Mesenchymal stem cell (in vitro differentiated cells and primary cell): Measurements from ENCODE around the gene ATG7.

ENCODE experiments used
- DNase-seq: peaks from one replicate; pipeline ENCODE4 v3.0.0-alpha.2; 2013
- H2AFZ ChIP-seq: one replicate; pipeline ENCODE4 v1.6.1; 2013; ENCODE audit warnings: low read depth, mild to moderate bottlenecking, control low read depth, inconsistent platforms, low read length, moderate library complexity
- H2AK5ac ChIP-seq: 2 replicates; pipeline ENCODE4 v1.6.1; 2013; ENCODE audit warnings: low read length, moderate library complexity, mild to moderate bottlenecking, inconsistent platforms; ENCODE audit not compliant: severe bottlenecking
- H2BK120ac ChIP-seq: one replicate; pipeline ENCODE4 v1.6.1; 2013; ENCODE audit warnings: low read depth, mild to moderate bottlenecking, inconsistent platforms, low read length, moderate library complexity
- H2BK12ac ChIP-seq, 2 experiments: one replicate each; pipeline ENCODE4 v1.6.1; 2013; ENCODE audit warnings: inconsistent platforms in 2 of 2, low read length in 2 of 2, mild to moderate bottlenecking in 2 of 2, moderate library complexity in 2 of 2, control low read depth in 1 of 2
- H2BK15ac ChIP-seq: one replicate; pipeline ENCODE4 v1.6.1; 2013; ENCODE audit warnings: mild to moderate bottlenecking, low read depth, inconsistent platforms; ENCODE audit not compliant: poor library complexity, severe bottlenecking
- H2BK5ac ChIP-seq: 2 replicates; pipeline ENCODE4 v1.6.1; 2013; ENCODE audit warnings: low read depth, mild to moderate bottlenecking, low read length, control low read depth, inconsistent platforms; ENCODE audit not compliant: poor library complexity, severe bottlenecking
- H3K14ac ChIP-seq, 2 experiments: one replicate each; pipeline ENCODE4 v1.6.1; 2013; ENCODE audit warnings: inconsistent platforms in 2 of 2, low read length in 2 of 2, control low read depth in 1 of 2, mild to moderate bottlenecking in 1 of 2, moderate library complexity in 1 of 2
- H3K18ac ChIP-seq, 2 experiments: one replicate each; pipeline ENCODE4 v1.6.1; 2013; ENCODE audit warnings: inconsistent platforms in 2 of 2, low read length in 2 of 2, control low read depth in 1 of 2, low read depth in 1 of 2, mild to moderate bottlenecking in 1 of 2
- H3K23ac ChIP-seq, 2 experiments: one replicate each; pipeline ENCODE4 v1.6.1; 2013; ENCODE audit warnings: inconsistent platforms in 2 of 2, low read length in 2 of 2, mild to moderate bottlenecking in 2 of 2, moderate library complexity in 2 of 2, control low read depth in 1 of 2
- H3K27ac ChIP-seq: 2 replicates; pipeline ENCODE4 v1.5.1; 2013; ENCODE audit warnings: mild to moderate bottlenecking, moderate library complexity, low read length, control low read depth, inconsistent platforms; ENCODE audit not compliant: poor library complexity, severe bottlenecking
- H3K27me3 ChIP-seq, 2 experiments: 2 replicates each; pipeline versions ENCODE4 v1.6.1 to v1.7.0; 2013; ENCODE audit warnings: low read length in 2 of 2, mild to moderate bottlenecking in 2 of 2, moderate library complexity in 2 of 2, control low read depth in 1 of 2, inconsistent platforms in 1 of 2; ENCODE audit not compliant: control insufficient read depth in 1 of 2, insufficient read depth in 1 of 2
- H3K36me3 ChIP-seq, 2 experiments: 2 replicates each; pipeline versions ENCODE4 v1.6.1 to v1.7.0; 2013; ENCODE audit warnings: low read length in 2 of 2, control low read depth in 1 of 2, inconsistent platforms in 1 of 2, low read depth in 1 of 2, mild to moderate bottlenecking in 1 of 2; ENCODE audit not compliant: insufficient read depth in 2 of 2, control insufficient read depth in 1 of 2
- H3K4ac ChIP-seq, 2 experiments: one replicate each; pipeline ENCODE4 v1.6.1; 2013; ENCODE audit warnings: inconsistent platforms in 2 of 2, low read length in 2 of 2, mild to moderate bottlenecking in 2 of 2, moderate library complexity in 2 of 2, control low read depth in 1 of 2, low read depth in 1 of 2
- H3K4me1 ChIP-seq: 2 replicates; pipeline ENCODE4 v1.6.1; 2013; ENCODE audit warnings: low read depth, low read length, control low read depth; ENCODE audit not compliant: control insufficient read depth, insufficient read depth
- H3K4me2 ChIP-seq: 2 replicates; pipeline ENCODE4 v1.6.1; 2013; ENCODE audit warnings: low read length, mild to moderate bottlenecking, inconsistent platforms; ENCODE audit not compliant: poor library complexity, severe bottlenecking
- H3K4me3 ChIP-seq, 2 experiments: 2 replicates each; pipeline versions ENCODE4 v1.5.1 to v1.7.0; 2013; ENCODE audit warnings: low read length in 2 of 2, mild to moderate bottlenecking in 2 of 2, control low read depth in 1 of 2, low read depth in 1 of 2; ENCODE audit not compliant: insufficient read depth in 1 of 2
- H3K79me1 ChIP-seq: replicated peaks from 2 replicates; pipeline ENCODE4 v1.6.1; 2013; ENCODE audit warnings: mild to moderate bottlenecking, control low read depth, low read length, inconsistent platforms; ENCODE audit not compliant: poor library complexity, severe bottlenecking
- H3K9ac ChIP-seq: 2 replicates; pipeline ENCODE4 v1.7.0; 2013; ENCODE audit warnings: mild to moderate bottlenecking, low read length, moderate library complexity
- H3K9me3 ChIP-seq: 2 replicates; pipeline ENCODE4 v1.7.0; 2013; ENCODE audit warnings: mild to moderate bottlenecking, low read length; ENCODE audit not compliant: control insufficient read depth
- H4K8ac ChIP-seq: one replicate; pipeline ENCODE4 v1.6.1; 2013; ENCODE audit warnings: inconsistent platforms, mild to moderate bottlenecking, low read length, moderate library complexity
- H4K91ac ChIP-seq: one replicate; pipeline ENCODE4 v1.6.1; 2013; ENCODE audit warnings: mild to moderate bottlenecking, low read length, inconsistent platforms
- WGBS: methylation state at CpG from one replicate; pipeline ENCODE4 v1.1.7; 2013; ENCODE audit warnings: mixed read lengths; 5-methylcytosine and 5-hydroxymethylcytosine counted together

Gene ATG7

GRCh38 chr3:11423868-11424267, 151.7 kb downstream of the ATG7 start:
- H3K14ac ChIP-seq: no peak overlapping the region
- H2BK12ac ChIP-seq: peak overlapping the region in 1 of 2 experiments; percentile 52
- H3K4me3 ChIP-seq: no peak overlapping the region
- peak overlapping the region in 1 of 2 experiments; percentile 41 for H3K4ac ChIP-seq
- no peak overlapping the region for H2BK15ac ChIP-seq
- H3K9ac ChIP-seq: no peak overlapping the region
- H2AK5ac ChIP-seq: no peak overlapping the region
- no peak for DNase-seq
- no peak overlapping the region for H3K27ac ChIP-seq
- H3K4me2 ChIP-seq: no peak overlapping the region
- WGBS: 86% methylated on average over 6 of the region's 6 CpGs
- H3K4me1 ChIP-seq: peaks cover 2% of the 10 kb centered on the region
- H3K36me3 ChIP-seq: peaks cover 0 to 15% of the 10 kb centered on the region in 2 experiments
- H3K23ac ChIP-seq: no peak overlapping the region
- H2AFZ ChIP-seq: no peak overlapping the region
- H3K18ac ChIP-seq: peak overlapping the region in 1 of 2 experiments; percentile 24
- no peak overlapping the region for H2BK120ac ChIP-seq
- no peak overlapping the region for H4K8ac ChIP-seq
- H4K91ac ChIP-seq: no peak overlapping the region
- H3K9me3 ChIP-seq: no peaks in the 10 kb centered on the region
- peaks cover 16% of the 10 kb centered on the region for H3K79me1 ChIP-seq
- H2BK5ac ChIP-seq: no peak overlapping the region
- no peaks in the 10 kb centered on the region for H3K27me3 ChIP-seq

- H3K36me3 ChIP-seq: peaks cover 0 to 15% of the 10 kb centered on the region in 2 experiments
- H3K18ac ChIP-seq: no peak overlapping the region
- H3K4me1 ChIP-seq: peaks cover 2% of the 10 kb centered on the region
- H2AFZ ChIP-seq: no peak overlapping the region
- no peak overlapping the region for H2BK12ac ChIP-seq
- no peak overlapping the region for H3K27ac ChIP-seq
- no peaks in the 10 kb centered on the region for H3K9me3 ChIP-seq
- no peak overlapping the region for H2BK120ac ChIP-seq
- 100% methylated on average over 1 of the region's 2 CpGs for WGBS
- H4K8ac ChIP-seq: no peak overlapping the region
- DNase-seq: no peak
- no peak overlapping the region for H3K9ac ChIP-seq
- H3K23ac ChIP-seq: no peak overlapping the region
- H3K14ac ChIP-seq: no peak overlapping the region
- H2BK5ac ChIP-seq: no peak overlapping the region
- no peak overlapping the region for H3K4ac ChIP-seq
- H3K4me3 ChIP-seq: no peak overlapping the region
- H3K27me3 ChIP-seq: no peaks in the 10 kb centered on the region
- H3K4me2 ChIP-seq: no peak overlapping the region
- H2BK15ac ChIP-seq: no peak overlapping the region
- H4K91ac ChIP-seq: no peak overlapping the region
- H2AK5ac ChIP-seq: no peak overlapping the region
- peaks cover 16% of the 10 kb centered on the region for H3K79me1 ChIP-seq
Observed at GRCh38 chr3:11424277-11424676, 152.1 kb downstream of the ATG7 start.

GRCh38 chr3:11430207-11430606, 158.0 kb downstream of the ATG7 start:
- H4K8ac ChIP-seq: no peak overlapping the region
- no CpG with 5 or more reads among the region's 6 CpGs for WGBS

GRCh38 chr3:11430624-11431023, 158.4 kb downstream of the ATG7 start:
- H3K9ac ChIP-seq: peak overlapping the region; percentile 21
- H2BK12ac ChIP-seq: no peak overlapping the region
- no peak overlapping the region for H3K4me2 ChIP-seq
- H2AK5ac ChIP-seq: no peak overlapping the region
- H3K14ac ChIP-seq: no peak overlapping the region
- H4K91ac ChIP-seq: no peak overlapping the region
- no peak overlapping the region for H3K4me3 ChIP-seq
- H2BK15ac ChIP-seq: no peak overlapping the region
- H3K23ac ChIP-seq: no peak overlapping the region
- peaks cover 8% of the 10 kb centered on the region for H3K79me1 ChIP-seq
- WGBS: 98% methylated on average over 2 of the region's 2 CpGs
- no peaks in the 10 kb centered on the region for H3K9me3 ChIP-seq
- no peak overlapping the region for H2BK120ac ChIP-seq
- H3K27me3 ChIP-seq: no peaks in the 10 kb centered on the region
- H2BK5ac ChIP-seq: no peak overlapping the region
- H3K4me1 ChIP-seq: peaks cover 3% of the 10 kb centered on the region
- H3K27ac ChIP-seq: no peak overlapping the region
- no peak overlapping the region for H3K18ac ChIP-seq
- DNase-seq: no peak
- no peak overlapping the region for H2AFZ ChIP-seq
- H4K8ac ChIP-seq: no peak overlapping the region
- H3K4ac ChIP-seq: no peak overlapping the region
- peaks cover 0 to 15% of the 10 kb centered on the region in 2 experiments for H3K36me3 ChIP-seq

More at GRCh38 chr3:11430207-11430606, 158.0 kb downstream of the ATG7 start:
- H3K79me1 ChIP-seq: peaks cover 8% of the 10 kb centered on the region
- H3K4me2 ChIP-seq: no peak overlapping the region
- H3K9me3 ChIP-seq: no peaks in the 10 kb centered on the region
- no peak overlapping the region for H2BK12ac ChIP-seq
- no peak overlapping the region for H3K4ac ChIP-seq
- H2AK5ac ChIP-seq: no peak overlapping the region
- no peak for DNase-seq
- no peak overlapping the region for H2AFZ ChIP-seq
- no peak overlapping the region for H4K91ac ChIP-seq
- no peaks in the 10 kb centered on the region for H3K27me3 ChIP-seq
- H3K4me3 ChIP-seq: no peak overlapping the region
- H3K9ac ChIP-seq: no peak overlapping the region
- H3K23ac ChIP-seq: no peak overlapping the region
- H3K18ac ChIP-seq: no peak overlapping the region
- H3K36me3 ChIP-seq: peaks cover 0 to 15% of the 10 kb centered on the region in 2 experiments
- no peak overlapping the region for H2BK5ac ChIP-seq
- H3K4me1 ChIP-seq: peaks cover 3% of the 10 kb centered on the region
- no peak overlapping the region for H3K27ac ChIP-seq
- H3K14ac ChIP-seq: no peak overlapping the region
- H2BK120ac ChIP-seq: no peak overlapping the region
- no peak overlapping the region for H2BK15ac ChIP-seq
